HG02938 (cell line): Measurements from ENCODE around the gene PTPRF.

Experiments used
- ATAC-seq: cut with Tn5 transposase; IDR thresholded peaks from one replicate; pipeline ENCODE4 v1.9.1; 2021; ENCODE audit warnings: mild to moderate bottlenecking, moderate library complexity; ENCODE audit not compliant: unreplicated experiment

PTPRF gene

DNA sequence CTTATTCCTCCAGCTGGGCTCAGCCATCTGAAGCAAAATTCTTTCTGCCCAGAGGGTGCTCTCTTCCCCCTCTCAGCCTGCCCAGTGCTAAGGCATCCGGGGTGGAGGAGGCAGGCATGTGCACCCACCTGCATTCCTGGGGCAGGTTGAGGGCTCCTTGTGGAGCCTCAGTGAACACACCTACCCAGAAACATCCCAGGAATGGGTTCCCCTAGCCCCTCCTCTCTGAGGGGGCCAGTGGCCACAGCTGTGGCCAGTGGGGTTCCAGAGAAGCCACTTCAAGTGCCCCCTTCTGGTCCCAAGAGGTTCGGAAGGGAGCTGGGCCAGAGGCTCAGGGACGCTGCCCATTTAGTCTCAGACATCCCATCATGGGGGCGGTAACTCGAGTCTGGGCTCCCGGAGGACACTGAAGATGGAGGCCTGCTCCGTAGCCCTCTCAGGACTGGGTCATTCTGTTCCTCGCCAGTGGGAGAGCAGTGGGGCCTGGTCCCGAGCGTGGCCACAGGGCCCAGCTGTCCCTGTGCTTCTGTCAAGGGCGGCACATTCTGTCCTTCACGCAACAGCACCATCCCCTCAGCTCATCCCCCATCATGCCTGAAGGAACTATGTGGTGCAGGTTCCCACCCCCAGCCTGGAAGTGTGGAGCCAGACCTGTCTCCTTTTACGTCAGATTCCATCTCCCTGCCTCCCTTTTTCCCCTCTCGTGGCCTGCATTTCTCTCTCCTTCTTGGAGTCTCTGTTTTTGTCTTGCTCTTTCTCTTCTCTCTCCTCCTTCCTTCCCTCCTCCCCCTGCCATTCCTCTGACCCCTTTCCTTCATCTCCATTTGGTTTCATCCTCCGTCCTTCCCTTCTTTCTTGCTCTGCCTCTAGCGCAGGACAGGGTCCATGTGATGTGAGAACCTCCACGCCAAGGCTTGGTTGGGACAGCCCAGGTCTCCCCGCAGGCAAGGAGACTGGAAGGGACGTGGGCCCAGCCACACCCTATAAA, 69.6 kb downstream of the PTPRF start:
- ATAC-seq: no peak

DNA sequence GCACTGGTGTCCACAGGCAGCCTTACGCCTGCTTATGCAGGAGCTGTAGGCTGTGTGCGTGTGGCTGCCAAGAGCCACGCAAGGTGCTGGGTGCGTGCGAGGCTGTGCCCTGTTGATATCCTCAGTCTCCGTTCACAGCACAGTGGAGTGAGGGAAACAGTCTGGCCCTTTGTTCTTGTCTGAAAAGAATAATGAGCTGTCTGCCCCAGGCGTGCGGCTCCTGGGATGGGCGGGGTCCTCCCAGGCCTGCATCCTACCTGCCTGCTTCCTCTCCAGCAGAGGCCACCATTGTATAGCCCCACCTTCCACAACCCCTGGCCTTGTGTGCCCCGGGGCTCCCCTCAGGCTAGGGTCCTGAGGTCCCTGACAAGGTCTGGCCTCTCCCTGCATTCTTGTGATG, 72.3 kb downstream of the PTPRF start:
- ATAC-seq: no peak

DNA sequence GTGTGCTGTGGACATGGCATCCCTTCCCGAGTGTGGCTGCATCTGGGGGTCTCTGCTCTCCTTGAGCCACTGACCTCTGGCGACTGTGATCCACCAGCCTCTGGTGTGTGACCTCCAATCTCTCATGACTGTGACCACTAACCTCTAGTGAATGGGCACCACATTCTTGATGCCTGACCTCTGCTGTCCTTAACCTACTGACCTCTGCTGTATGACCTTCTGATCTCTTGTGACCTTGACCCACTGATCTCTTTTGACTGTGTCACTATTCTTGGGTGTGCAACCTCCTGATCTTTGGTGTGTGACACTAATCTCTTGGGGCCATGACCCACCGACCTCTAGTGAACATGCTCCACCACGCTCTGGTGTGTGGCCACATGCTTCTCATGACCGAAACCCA, 73.5 kb downstream of the PTPRF start:
- no peak for ATAC-seq

DNA sequence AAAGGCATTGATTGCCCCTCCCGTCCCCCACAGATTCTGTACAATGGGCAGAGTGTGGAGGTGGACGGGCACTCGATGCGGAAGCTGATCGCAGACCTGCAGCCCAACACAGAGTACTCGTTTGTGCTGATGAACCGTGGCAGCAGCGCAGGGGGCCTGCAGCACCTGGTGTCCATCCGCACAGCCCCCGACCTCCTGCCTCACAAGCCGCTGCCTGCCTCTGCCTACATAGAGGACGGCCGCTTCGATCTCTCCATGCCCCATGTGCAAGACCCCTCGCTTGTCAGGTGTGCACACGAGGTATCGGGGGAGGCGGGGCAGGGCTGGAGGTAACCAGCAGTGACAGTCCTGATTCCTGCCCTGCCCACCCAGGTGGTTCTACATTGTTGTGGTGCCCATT, 74.5 kb downstream of the PTPRF start:
- ATAC-seq: no peak

DNA sequence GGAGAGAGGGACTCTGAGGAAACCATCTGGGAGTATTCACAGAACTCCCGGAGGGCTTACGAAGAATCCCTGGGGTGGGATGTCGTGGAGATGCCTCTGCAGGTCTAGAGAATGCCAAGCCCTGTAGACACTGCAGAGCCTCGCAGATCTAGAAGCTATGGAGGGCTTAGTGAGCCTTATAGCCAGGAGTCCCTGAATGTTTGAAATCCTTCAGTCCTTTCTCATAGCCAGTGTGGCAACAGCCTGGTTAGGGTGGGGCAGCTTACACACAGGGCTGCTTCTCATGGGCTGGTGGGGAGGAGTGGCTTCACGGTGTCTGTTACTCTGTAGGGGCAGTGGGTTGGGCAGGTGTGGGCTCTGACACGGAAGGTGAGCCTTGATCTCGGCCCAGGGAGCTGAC, 75.1 kb downstream of the PTPRF start:
- no peak for ATAC-seq

DNA sequence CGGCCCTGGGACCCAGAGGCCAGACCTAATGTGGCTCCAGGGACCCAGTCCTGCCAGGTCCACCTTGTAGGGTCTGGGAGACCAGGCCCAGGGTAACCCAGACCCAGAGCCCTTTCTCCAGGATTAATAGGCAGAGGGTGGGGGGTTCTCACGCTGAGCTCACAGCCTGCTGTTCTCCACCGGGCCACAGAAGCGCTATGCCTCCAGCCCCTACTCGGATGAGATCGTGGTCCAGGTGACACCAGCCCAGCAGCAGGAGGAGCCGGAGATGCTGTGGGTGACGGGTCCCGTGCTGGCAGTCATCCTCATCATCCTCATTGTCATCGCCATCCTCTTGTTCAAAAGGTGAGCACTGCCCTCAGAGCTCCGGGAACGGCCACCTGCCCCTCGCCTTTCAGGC, 75.9 kb downstream of the PTPRF start:
- ATAC-seq: no peak

DNA sequence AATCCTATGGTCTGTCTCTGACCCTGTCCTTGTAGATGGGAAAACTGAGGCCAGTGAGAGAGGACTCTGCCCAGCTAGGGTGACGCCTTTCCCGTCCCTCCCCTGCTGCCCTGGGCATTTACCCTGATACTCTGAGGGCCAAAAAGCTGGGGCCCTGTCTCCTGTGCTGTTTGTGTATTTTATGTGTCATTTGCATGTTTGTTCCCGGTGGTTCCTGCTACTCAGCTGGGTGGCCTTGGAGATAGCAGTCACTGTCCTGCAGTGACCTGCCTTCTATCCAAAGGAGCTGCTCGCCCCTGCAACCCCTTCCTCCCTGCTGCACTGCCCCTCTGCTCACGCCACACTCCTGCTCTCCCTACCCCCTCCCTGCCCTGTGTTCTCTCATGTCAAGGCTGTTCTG, 78.1 kb downstream of the PTPRF start:
- no peak for ATAC-seq

DNA sequence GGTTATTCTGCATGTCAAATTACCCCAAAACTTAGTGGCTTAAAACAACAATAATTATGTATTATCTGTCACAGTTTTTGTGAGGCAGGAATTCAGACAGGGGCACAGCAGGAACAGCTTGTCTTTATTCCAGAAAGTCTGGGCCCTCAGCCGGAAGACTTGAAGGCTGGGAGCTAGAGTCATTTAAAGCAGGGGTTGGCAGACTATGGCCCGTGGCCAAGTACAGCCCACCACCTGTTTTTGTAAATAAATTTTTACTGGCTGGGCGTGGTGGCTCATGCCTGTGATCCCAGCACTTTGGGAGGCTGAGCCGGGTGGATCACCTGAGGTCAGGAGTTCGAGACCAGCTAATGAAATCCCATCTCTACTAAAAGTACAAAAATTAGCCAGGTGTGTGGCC, 79.7 kb downstream of the PTPRF start:
- no peak for ATAC-seq

DNA sequence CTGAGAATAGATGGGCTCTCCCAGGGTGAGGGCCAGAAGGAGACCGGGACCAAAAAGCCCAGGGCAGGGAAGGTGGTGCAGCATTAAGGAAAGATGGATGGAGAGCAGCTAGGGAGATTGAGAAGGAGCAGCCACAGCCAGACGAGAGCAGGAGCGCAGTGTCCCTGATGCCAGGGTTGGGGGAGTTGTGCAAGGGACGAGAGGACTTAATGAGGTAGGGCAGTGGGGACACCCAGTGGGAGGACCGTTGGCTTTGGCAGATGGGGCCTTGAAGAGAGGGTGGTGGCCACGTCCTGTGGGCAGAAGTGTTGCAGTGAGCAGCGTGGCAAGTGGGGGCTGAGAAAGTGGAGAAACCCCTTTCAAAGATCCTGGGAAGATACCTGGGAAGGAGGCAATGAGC, 81.3 kb downstream of the PTPRF start:
- ATAC-seq: no peak

DNA sequence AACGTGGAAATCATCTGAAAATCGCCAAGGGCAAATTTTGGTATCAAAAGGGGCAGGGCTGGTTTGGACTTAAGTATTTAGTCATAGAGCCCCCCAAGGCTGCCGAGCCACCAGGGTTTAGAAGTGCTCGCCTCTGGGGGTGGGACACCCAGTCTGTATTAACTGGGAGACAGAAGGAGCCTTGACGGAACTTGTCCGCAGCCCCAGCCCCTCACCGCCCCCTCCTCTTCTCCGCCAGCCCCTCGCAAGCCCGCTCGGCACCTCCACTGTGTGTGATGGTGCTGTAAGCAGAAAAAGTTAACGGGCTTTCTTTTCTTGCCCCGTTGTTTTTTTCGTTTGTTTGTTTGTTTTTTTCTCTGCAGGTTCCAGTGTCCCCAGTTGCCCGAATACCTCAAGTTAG, 81.7 kb downstream of the PTPRF start:
- ATAC-seq: no peak

DNA sequence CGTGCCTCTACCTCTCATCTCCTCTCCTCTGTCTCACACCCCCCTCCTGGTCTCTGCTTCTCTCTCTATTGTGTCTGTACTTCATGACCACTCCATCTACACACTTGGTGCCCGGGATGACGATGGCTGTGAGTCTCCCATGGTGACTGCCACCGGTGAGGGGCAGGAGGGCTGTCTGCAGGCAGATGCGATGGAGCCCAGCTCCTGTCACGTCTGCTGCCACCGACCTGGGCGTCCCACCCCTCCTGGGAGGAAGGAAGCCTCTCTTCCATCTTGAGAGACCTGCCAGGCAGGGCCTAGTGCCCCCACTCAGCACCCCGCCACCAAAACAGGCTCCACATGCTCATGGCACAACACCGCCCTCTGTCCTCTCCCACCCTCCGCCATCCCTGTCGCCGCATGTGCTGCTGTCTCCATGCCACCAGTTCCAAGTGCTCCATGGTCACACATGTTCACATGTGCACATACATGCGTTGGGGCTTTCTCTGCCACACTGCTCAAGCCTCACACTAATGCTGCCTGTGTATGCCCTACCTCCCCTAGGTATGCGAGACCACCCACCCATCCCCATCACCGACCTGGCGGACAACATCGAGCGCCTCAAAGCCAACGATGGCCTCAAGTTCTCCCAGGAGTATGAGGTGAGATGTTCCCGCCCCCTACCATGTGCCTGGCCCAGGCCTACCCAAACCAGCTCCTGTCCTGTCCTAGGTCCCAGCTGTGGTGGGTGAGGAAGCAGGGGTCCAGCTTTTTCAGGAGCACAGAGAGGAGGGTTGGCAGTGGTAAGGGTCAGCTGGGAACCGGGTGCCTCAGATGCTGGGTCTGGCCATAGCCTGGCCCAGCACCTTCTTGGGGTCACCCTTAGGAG, 82.6 kb downstream of the PTPRF start:
- ATAC-seq: no peak

DNA sequence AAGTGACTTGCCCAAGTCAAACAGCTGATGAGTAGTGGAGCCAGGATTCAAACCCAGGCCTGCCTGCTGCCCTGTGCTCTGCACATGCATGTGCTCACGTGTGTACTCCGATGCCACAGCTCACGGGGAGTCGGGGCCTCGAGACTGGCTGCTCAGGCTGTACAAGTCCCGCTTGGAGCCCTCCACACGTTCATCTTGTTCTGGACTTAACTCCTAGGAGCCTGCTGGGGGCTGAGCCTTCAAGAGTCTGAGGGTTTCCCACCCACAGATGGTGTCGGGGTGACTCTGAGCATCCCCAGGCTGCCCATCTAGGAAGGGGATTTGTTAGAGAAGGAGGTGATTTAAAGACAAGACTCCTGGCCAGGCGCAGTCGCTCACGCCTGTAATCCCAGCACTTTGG, 83.5 kb downstream of the PTPRF start:
- no peak for ATAC-seq

DNA sequence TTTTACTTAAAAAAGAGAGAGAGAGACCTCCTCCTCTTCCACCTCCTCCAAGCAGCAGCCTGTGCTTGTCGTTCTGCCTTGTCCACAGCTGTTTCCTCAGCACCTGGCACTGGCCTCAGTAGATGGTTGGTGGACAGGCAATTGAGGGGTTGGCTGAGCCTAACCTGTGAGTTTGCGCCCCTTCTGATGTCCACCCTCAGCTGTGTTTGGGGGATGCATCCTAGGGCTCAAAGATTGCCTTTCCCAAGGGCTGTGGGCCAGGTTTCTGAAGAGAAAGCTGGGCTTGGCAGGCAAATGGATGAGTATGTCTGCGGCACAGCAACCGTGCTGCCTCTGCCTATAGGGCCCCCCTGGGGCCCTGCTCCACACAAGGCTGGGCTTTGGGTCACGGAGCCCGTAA, 84.2 kb downstream of the PTPRF start:
- no peak for ATAC-seq

DNA sequence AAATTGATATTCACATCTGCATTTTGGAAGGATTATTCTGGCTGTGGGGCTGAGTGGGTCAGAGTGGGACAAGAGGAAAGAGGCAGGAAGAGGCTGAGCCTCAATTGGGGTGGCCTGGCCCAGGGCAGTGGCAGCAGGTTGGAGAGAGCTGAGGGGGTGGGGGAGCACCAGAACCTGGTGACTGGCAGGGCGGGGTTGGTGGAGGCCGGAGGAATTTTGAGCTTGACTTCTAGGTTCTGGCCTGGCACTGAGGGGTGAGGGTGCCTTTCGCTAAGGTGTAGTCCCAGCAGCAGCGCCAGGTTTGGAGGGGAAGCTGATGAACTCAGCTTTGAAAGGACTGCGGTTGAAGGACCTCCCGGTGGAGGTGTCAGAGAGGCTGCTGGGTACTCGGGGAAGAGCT, 85.7 kb downstream of the PTPRF start:
- no peak for ATAC-seq

DNA sequence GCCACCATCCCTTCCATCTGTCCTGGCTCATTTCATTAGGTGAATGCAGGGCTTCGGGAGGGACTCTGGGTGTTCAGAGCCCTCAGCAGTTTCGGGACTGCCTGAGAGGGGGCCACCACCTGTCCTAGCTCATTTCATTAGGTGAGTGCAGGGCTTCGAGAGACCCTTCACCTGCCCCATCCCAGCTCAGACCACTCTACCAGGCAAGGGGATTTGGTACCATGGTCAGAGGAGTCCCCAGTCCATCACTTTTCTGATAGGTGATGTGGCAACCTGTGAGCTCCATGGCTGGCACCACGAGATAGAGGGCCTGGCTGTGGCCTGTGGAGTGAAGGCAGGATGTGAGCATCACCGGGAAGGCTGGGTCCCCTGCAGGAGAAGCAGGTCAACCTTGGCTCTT, 86.3 kb downstream of the PTPRF start:
- no peak for ATAC-seq

DNA sequence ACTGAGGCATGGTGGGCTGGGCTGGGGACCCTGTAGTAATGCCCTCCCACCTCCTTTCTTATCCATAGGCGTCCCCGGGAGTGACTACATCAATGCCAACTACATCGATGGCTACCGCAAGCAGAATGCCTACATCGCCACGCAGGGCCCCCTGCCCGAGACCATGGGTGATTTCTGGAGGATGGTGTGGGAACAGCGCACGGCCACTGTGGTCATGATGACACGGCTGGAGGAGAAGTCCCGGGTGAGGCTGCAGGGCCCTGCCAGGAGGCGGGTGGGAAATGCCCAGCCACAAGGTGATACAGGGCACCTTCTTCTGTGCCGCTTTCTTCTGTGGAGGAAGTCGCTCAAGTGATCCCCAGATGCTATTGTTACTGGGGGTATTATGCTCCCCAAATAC, 87.0 kb downstream of the PTPRF start:
- ATAC-seq: no peak

DNA sequence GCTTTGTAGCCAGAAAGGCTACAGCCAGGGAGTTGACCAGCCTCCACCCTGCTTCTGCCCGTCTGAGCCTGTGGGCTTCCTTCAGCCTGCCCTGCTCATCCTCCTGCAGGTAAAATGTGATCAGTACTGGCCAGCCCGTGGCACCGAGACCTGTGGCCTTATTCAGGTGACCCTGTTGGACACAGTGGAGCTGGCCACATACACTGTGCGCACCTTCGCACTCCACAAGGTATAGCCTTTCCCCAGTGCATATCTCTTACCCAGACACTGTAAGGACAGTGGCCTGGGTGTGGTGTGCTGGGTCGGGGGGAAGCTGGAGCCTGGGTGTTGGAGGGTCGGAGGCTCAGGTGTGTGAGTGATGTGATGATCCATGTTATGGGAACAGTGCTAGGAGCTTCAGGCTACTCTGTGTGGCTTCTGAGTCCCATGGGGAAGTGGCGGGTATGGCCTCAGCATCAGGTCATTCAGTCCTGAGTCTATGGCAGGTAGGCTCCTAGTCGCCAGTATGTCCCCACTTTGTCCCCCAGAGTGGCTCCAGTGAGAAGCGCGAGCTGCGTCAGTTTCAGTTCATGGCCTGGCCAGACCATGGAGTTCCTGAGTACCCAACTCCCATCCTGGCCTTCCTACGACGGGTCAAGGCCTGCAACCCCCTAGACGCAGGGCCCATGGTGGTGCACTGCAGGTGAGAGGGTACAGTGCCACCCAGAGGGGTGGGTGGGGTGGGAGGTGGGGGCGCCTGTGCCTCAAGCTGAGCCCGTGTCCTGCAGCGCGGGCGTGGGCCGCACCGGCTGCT, 88.0 kb downstream of the PTPRF start:
- no peak for ATAC-seq

DNA sequence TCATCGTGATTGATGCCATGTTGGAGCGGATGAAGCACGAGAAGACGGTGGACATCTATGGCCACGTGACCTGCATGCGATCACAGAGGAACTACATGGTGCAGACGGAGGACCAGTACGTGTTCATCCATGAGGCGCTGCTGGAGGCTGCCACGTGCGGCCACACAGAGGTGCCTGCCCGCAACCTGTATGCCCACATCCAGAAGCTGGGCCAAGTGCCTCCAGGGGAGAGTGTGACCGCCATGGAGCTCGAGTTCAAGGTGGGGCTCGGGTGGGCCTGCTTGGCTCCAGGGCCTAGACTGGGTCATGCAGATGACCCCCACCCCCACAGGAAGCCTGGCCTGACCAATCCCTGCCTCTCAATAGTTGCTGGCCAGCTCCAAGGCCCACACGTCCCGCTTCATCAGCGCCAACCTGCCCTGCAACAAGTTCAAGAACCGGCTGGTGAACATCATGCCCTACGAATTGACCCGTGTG, 88.7 kb downstream of the PTPRF start:
- no peak for ATAC-seq

DNA sequence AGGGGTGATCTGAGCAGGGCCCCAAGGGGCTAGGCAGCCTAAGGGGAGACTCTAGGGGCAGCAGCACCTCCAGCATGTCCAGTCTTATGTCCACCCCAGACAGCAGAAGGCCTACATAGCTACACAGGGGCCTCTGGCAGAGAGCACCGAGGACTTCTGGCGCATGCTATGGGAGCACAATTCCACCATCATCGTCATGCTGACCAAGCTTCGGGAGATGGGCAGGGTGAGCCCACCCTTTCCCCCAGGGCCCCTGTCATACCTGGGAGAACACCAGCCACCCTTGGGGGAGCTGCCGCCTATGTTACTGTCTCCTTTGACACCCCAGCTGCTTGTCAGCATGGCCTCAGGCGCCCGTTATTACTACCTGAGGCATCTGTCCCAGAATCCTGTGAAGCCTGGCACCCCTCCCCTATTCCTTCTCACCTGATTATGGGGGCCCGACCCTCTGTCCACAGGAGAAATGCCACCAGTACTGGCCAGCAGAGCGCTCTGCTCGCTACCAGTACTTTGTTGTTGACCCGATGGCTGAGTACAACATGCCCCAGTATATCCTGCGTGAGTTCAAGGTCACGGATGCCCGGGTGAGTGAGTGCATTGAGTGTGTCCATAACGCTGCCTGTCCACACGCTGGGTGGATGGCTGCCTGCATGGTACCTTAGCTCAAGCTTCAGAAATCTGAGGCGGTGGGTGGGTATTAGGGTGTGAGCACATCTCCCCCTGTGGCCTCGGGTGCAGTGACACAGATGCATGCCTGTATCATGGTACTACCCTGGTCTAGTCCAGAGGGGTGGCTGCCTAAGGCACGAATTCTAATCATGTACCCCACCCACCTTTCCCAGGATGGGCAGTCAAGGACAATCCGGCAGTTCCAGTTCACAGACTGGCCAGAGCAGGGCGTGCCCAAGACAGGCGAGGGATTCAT, 89.6 kb downstream of the PTPRF start:
- ATAC-seq: no peak

DNA sequence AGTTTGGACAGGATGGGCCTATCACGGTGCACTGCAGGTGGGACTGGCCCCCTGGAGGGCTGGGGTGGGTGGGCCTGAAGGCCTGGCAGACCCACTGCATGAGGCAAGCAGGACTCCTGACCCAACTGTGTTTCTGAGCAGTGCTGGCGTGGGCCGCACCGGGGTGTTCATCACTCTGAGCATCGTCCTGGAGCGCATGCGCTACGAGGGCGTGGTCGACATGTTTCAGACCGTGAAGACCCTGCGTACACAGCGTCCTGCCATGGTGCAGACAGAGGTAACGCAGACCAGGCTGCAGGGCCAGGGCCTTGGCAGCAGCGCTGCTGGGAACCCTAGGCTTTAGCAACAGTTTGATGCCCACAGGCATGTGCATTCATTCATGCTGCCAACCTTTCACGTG, 90.3 kb downstream of the PTPRF start:
- no peak for ATAC-seq
